Neural cell (in vitro differentiated cells): ENCODE measurements around the gene RYR2. TPM values are rescaled to one million over a fixed set of nuclear protein-coding genes. Genes with fewer than 3 reads are reported as not detected.

Experiments used
- H2AFZ ChIP-seq: fragments of 200-600, 300-800 bp; sonication (generic), shearing (Covaris generic); 2 replicates; pipeline ENCODE4 v1.6.0; 2014; ENCODE audit warnings: low read depth, mild to moderate bottlenecking, antibody characterized with exemption, low read length, moderate library complexity
- H3F3A ChIP-seq: fragments of 200-600 bp; shearing (Covaris generic); 2 replicates; pipeline ENCODE4 v1.6.1; 2016; ENCODE audit warnings: mild to moderate bottlenecking, moderate library complexity, mixed read lengths, antibody characterized with exemption, low read length; ENCODE audit not compliant: insufficient read depth, poor library complexity, severe bottlenecking
- H3K27ac ChIP-seq: fragments of 200-600, 300-800 bp; sonication (generic), shearing (Covaris generic); 2 replicates; pipeline ENCODE4 v1.5.1; 2014; ENCODE audit warnings: mild to moderate bottlenecking, low read length, moderate library complexity
- H3K27me3 ChIP-seq: fragments of 300-800, 200-600 bp; sonication (generic), shearing (Covaris generic); 2 replicates; pipeline ENCODE4 v1.6.0; 2014; ENCODE audit warnings: mild to moderate bottlenecking, low read depth, low read length, moderate library complexity; ENCODE audit not compliant: insufficient read depth
- H3K36me3 ChIP-seq: fragments of 300-800, 200-600 bp; sonication (generic), shearing (Covaris generic); 2 replicates; pipeline ENCODE4 v1.5.1; 2014; ENCODE audit warnings: mild to moderate bottlenecking, antibody characterized with exemption, low read length, moderate library complexity; ENCODE audit not compliant: insufficient read depth
- H3K4me2 ChIP-seq: fragments of 300-800, 200-600 bp; sonication (generic), shearing (Covaris generic); 2 replicates; pipeline ENCODE4 v1.6.0; 2014; ENCODE audit warnings: mild to moderate bottlenecking, low read length
- H3K4me3 ChIP-seq: fragments of 300-800, 200-600 bp; sonication (generic), shearing (Covaris generic); 2 replicates; pipeline ENCODE4 v1.5.1; 2014; ENCODE audit warnings: mild to moderate bottlenecking, low read length, moderate library complexity
- H3K79me2 ChIP-seq: fragments of 200-600 bp; shearing (Covaris generic); replicated peaks from 2 replicates; pipeline ENCODE4 v1.6.0; 2014; ENCODE audit warnings: mild to moderate bottlenecking, low read length, moderate library complexity; ENCODE audit not compliant: insufficient read depth
- H3K9ac ChIP-seq: fragments of 300-800, 200-600 bp; sonication (generic), shearing (Covaris generic); 2 replicates; pipeline ENCODE4 v1.6.1; 2016; ENCODE audit warnings: mild to moderate bottlenecking, low read length, mixed read lengths
- H3K9me2 ChIP-seq: fragments of 200-600 bp; shearing (Covaris generic); 2 replicates; pipeline ENCODE4 v1.6.1; 2016; ENCODE audit warnings: mild to moderate bottlenecking, low read length, mixed read lengths; ENCODE audit not compliant: insufficient read depth
- H3K9me3 ChIP-seq: fragments of 200-600, 300-800 bp; sonication (generic), shearing (Covaris generic); 2 replicates; pipeline ENCODE4 v1.6.1; 2016; ENCODE audit warnings: mild to moderate bottlenecking, mixed run types, low read length, moderate library complexity, mixed read lengths
- H4K20me1 ChIP-seq: fragments of 200-600 bp; shearing (Covaris generic); 2 replicates; pipeline ENCODE4 v1.6.1; 2016; ENCODE audit warnings: mild to moderate bottlenecking, mixed run types; ENCODE audit not compliant: insufficient read depth
- EP300 ChIP-seq: fragments of 450-650 bp; conservative IDR thresholded peaks from 2 replicates; pipeline ENCODE4 v1.6.1; 2014; ENCODE audit warnings: antibody characterized with exemption, mild to moderate bottlenecking, moderate library complexity; ENCODE audit not compliant: poor library complexity, severe bottlenecking
- EZH2 ChIP-seq: fragments of 200-600, 300-800 bp; shearing (Covaris generic), sonication (generic); IDR thresholded peaks from 2 replicates; pipeline ENCODE4 v1.6.1; 2014; ENCODE audit warnings: antibody characterized with exemption, low read length, borderline replicate concordance, mild to moderate bottlenecking; ENCODE audit not compliant: insufficient read depth, poor library complexity, severe bottlenecking
- MXI1 ChIP-seq: fragments of 450-650 bp; conservative IDR thresholded peaks from 2 replicates; pipeline ENCODE4 v1.6.1; 2014; ENCODE audit warnings: antibody characterized with exemption, mild to moderate bottlenecking; ENCODE audit not compliant: poor library complexity, severe bottlenecking
- POLR2AphosphoS5 ChIP-seq: IDR thresholded peaks from 2 replicates; pipeline ENCODE4 v1.6.1; 2012
- RAD21 ChIP-seq: fragments of 450-650 bp; conservative IDR thresholded peaks from 2 replicates; pipeline ENCODE4 v1.6.1; 2014; ENCODE audit warnings: antibody characterized with exemption, mild to moderate bottlenecking, moderate library complexity
- SMC3 ChIP-seq: fragments of 450-650 bp; conservative IDR thresholded peaks from 2 replicates; pipeline ENCODE4 v1.6.1; 2014; ENCODE audit warnings: antibody characterized with exemption, mild to moderate bottlenecking, moderate library complexity; ENCODE audit not compliant: poor library complexity
- TAF1 ChIP-seq: IDR thresholded peaks from 2 replicates; pipeline ENCODE4 v1.6.1; 2012; ENCODE audit warnings: low read depth
- polyA plus RNA-seq: library from polyadenylated mRNA; depleted of rRNA; stranded (reverse); fragments of >200 nt; gene quantifications from 2 replicates; pipeline ENCODE4 v1.2.3, GENCODE V29; 2014
- TF ChIP-seq, protein P1 (sequence below): fragments of 450-650 bp; IDR thresholded peaks from 2 replicates; pipeline ENCODE4 v1.5.1; 2014; ENCODE audit warnings: antibody characterized with exemption, mild to moderate bottlenecking, moderate library complexity; ENCODE audit not compliant: poor library complexity, severe bottlenecking
- TF ChIP-seq, protein P2 (sequence below): IDR thresholded peaks from 2 replicates; pipeline ENCODE4 v1.6.1; 2012; ENCODE audit warnings: borderline replicate concordance

The RYR2 gene
- polyA plus RNA-seq, 1 donor from 2014 or later = 3.8 TPM

DNA sequence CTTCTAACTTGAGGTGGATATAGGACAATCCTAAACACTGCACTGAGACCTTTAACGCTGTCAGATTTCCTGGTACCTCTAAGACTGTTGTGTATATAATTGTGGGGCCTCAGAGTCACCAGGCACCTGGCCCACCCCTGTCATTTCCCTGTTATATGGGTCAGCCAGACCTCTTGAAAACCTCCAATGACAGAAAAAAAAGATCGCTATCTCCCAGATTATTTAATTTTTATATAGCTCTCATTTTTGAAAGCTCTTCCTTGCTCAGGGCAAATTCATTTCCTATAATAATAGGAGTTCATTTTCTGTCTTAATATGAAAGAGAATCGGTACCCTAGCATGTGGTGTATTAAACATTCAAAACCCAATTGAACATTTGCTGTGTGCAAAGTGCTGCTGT lies 792.1 kb downstream of the RYR2 start:
- Histone ChIP-seq H3K9me3 (no peaks in the 10 kb centered on the region), H3K9ac (no peak overlapping the region), H3K27ac (no peak overlapping the region), H3K36me3 (no peaks in the 10 kb centered on the region), H3K4me3 (no peak overlapping the region), H2AFZ (no peak overlapping the region), H3K9me2 (no peaks in the 10 kb centered on the region), H3K79me2 (no peaks in the 10 kb centered on the region), H4K20me1 (no peaks in the 10 kb centered on the region), H3F3A (no peaks in the 10 kb centered on the region), H3K4me2 (no peak overlapping the region), H3K27me3 (no peaks in the 10 kb centered on the region)
- TF ChIP-seq, protein P1, sequence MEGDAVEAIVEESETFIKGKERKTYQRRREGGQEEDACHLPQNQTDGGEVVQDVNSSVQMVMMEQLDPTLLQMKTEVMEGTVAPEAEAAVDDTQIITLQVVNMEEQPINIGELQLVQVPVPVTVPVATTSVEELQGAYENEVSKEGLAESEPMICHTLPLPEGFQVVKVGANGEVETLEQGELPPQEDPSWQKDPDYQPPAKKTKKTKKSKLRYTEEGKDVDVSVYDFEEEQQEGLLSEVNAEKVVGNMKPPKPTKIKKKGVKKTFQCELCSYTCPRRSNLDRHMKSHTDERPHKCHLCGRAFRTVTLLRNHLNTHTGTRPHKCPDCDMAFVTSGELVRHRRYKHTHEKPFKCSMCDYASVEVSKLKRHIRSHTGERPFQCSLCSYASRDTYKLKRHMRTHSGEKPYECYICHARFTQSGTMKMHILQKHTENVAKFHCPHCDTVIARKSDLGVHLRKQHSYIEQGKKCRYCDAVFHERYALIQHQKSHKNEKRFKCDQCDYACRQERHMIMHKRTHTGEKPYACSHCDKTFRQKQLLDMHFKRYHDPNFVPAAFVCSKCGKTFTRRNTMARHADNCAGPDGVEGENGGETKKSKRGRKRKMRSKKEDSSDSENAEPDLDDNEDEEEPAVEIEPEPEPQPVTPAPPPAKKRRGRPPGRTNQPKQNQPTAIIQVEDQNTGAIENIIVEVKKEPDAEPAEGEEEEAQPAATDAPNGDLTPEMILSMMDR = no peak
- TF ChIP-seq POLR2AphosphoS5 = no peak
- TF ChIP-seq EZH2 = no peak
- TF ChIP-seq TAF1 = no peak
- TF ChIP-seq SMC3 = no peak
- TF ChIP-seq MXI1 = no peak
- TF ChIP-seq, protein P2, sequence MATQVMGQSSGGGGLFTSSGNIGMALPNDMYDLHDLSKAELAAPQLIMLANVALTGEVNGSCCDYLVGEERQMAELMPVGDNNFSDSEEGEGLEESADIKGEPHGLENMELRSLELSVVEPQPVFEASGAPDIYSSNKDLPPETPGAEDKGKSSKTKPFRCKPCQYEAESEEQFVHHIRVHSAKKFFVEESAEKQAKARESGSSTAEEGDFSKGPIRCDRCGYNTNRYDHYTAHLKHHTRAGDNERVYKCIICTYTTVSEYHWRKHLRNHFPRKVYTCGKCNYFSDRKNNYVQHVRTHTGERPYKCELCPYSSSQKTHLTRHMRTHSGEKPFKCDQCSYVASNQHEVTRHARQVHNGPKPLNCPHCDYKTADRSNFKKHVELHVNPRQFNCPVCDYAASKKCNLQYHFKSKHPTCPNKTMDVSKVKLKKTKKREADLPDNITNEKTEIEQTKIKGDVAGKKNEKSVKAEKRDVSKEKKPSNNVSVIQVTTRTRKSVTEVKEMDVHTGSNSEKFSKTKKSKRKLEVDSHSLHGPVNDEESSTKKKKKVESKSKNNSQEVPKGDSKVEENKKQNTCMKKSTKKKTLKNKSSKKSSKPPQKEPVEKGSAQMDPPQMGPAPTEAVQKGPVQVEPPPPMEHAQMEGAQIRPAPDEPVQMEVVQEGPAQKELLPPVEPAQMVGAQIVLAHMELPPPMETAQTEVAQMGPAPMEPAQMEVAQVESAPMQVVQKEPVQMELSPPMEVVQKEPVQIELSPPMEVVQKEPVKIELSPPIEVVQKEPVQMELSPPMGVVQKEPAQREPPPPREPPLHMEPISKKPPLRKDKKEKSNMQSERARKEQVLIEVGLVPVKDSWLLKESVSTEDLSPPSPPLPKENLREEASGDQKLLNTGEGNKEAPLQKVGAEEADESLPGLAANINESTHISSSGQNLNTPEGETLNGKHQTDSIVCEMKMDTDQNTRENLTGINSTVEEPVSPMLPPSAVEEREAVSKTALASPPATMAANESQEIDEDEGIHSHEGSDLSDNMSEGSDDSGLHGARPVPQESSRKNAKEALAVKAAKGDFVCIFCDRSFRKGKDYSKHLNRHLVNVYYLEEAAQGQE = no peak

DNA sequence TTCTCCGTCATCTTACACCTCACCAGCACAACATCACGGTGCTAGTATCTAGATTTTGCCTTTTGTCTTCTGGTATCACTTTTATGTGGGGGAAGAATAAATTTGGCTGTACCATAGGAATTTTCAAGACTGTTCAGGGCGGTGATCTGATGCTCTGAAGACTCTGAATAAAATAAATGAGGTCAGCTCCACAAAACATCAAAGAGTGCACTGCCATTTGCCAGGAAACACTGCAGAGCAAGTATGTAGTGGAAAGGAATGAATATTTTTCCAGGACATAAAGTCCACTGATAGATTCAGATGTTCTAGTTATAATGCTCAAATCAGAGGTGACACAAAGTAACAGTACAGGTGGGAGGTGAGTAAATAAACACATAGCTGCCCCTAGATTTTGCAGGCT lies 792.5 kb downstream of the RYR2 start:
- Histone ChIP-seq H3K9me3 (no peaks in the 10 kb centered on the region), H3K79me2 (no peaks in the 10 kb centered on the region), H3K27ac (no peak overlapping the region), H3K4me2 (no peak overlapping the region), H3K9me2 (no peaks in the 10 kb centered on the region), H3K36me3 (no peaks in the 10 kb centered on the region), H3F3A (no peaks in the 10 kb centered on the region), H2AFZ (no peak overlapping the region), H3K9ac (no peak overlapping the region), H3K27me3 (no peaks in the 10 kb centered on the region), H4K20me1 (no peaks in the 10 kb centered on the region), H3K4me3 (no peak overlapping the region)
- TF ChIP-seq SMC3 = no peak
- no peak for TF ChIP-seq MXI1
- no peak for TF ChIP-seq EP300
- TF ChIP-seq, protein P1 = no peak
- TF ChIP-seq, protein P2 = no peak
- no peak for TF ChIP-seq TAF1
- TF ChIP-seq RAD21 = no peak
- no peak for TF ChIP-seq EZH2
